Osteocyte (in vitro differentiated cells): ENCODE data around the gene DCDC2C. TPM values are rescaled to one million over a fixed set of nuclear protein-coding genes. Genes with fewer than 3 reads are reported as not detected.

ENCODE experiments used
- DNase-seq: peaks from one replicate; pipeline ENCODE4 v3.0.0; 2021; ENCODE audit warnings: mixed read lengths; ENCODE audit not compliant: unreplicated experiment; ENCODE audit errors: extremely low spot score
- H3K27ac Mint-ChIP-seq: one replicate; pipeline ENCODE4 v1.8.0; 2021; ENCODE audit warnings: mild to moderate bottlenecking, mixed read lengths; ENCODE audit not compliant: unreplicated experiment
- H3K27me3 Mint-ChIP-seq: one replicate; pipeline ENCODE4 v1.8.0; 2021; ENCODE audit warnings: mixed read lengths; ENCODE audit not compliant: unreplicated experiment
- H3K36me3 Mint-ChIP-seq: one replicate; pipeline ENCODE4 v1.8.0; 2021; ENCODE audit warnings: mixed read lengths; ENCODE audit not compliant: unreplicated experiment
- H3K4me1 Mint-ChIP-seq: one replicate; pipeline ENCODE4 v1.8.0; 2021; ENCODE audit warnings: mixed read lengths; ENCODE audit not compliant: unreplicated experiment
- H3K4me3 Mint-ChIP-seq: one replicate; pipeline ENCODE4 v1.8.0; 2021; ENCODE audit warnings: mild to moderate bottlenecking, moderate library complexity, mixed read lengths; ENCODE audit not compliant: unreplicated experiment
- H3K9me3 Mint-ChIP-seq: one replicate; pipeline ENCODE4 v1.8.0; 2021; ENCODE audit warnings: mixed read lengths; ENCODE audit not compliant: unreplicated experiment
- total RNA-seq: library from RNA; stranded (reverse); gene quantifications from 2 replicates; pipeline ENCODE4 v1.2.1, GENCODE V29; 2021
- TF ChIP-seq, protein P1 (sequence below): fragments of 200-600 bp; sonication (generic); IDR thresholded peaks from 2 replicates; pipeline ENCODE4 v1.5.0; 2021; ENCODE audit warnings: antibody characterized with exemption, mild to moderate bottlenecking, moderate library complexity

The DCDC2C gene
- total RNA-seq, 1 donor from 2014 or later = not detected

DNA sequence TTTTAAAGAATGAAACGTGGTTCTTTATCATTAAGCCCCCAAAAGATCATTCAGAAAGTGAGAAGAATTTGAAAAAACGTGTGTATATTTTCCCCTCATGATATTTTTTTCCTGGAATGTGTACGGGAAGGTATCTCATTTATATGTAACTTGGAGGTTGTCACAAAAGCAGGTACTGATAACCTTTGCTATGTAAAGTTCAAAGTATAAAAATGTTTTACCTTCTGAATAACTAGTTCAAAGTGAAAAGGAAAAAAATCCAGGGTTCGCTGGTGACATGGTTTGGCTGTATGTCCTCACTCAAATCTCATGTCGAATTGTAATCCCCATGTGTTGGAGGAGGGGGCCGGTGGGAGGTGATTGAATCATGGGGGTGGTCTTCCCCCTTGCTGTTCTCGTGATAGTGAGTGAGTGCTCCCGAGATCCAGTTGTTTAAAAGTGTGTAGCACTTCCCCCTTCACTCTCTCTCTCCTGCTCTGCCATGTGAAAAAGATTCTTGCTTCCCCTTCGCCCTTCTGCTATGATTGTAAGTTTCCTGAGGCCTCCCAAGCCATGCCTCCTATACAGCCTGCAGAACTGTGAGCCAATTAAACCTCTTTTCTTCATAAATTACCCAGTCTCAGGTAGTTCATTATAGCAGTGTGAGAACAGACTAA is 144.2 kb downstream of the DCDC2C start:
- TF ChIP-seq, protein P1, sequence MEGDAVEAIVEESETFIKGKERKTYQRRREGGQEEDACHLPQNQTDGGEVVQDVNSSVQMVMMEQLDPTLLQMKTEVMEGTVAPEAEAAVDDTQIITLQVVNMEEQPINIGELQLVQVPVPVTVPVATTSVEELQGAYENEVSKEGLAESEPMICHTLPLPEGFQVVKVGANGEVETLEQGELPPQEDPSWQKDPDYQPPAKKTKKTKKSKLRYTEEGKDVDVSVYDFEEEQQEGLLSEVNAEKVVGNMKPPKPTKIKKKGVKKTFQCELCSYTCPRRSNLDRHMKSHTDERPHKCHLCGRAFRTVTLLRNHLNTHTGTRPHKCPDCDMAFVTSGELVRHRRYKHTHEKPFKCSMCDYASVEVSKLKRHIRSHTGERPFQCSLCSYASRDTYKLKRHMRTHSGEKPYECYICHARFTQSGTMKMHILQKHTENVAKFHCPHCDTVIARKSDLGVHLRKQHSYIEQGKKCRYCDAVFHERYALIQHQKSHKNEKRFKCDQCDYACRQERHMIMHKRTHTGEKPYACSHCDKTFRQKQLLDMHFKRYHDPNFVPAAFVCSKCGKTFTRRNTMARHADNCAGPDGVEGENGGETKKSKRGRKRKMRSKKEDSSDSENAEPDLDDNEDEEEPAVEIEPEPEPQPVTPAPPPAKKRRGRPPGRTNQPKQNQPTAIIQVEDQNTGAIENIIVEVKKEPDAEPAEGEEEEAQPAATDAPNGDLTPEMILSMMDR = no peak
- no peak overlapping the region for H3K27ac Mint-ChIP-seq
- H3K9me3 Mint-ChIP-seq = peaks cover 9% of the 10 kb centered on the region
- DNase-seq = no peak
- no peaks in the 10 kb centered on the region for H3K27me3 Mint-ChIP-seq
- no peaks in the 10 kb centered on the region for H3K4me1 Mint-ChIP-seq
- H3K4me3 Mint-ChIP-seq = no peak overlapping the region
- no peaks in the 10 kb centered on the region for H3K36me3 Mint-ChIP-seq

DNA sequence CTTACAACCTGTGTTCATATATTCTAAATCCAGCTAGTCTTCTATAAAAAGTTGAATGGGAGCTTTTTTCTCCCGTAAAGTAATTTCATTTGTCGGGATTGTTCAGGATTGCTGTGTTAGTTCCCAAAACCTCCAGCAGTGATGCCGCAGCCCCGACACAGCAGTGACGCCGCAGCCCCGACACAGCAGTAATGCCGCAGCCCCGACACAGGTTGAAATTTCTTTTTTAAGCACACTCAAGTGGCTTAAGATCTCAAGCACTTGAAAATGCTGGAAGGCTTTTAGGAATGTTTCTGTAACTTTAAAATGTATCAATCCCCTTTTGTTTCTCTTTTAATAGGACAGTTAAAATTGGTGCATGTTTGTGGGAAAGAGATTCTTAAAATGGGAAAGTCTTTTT is 145.4 kb downstream of the DCDC2C start:
- Mint-ChIP-seq H3K36me3 (no peaks in the 10 kb centered on the region), H3K4me3 (no peak overlapping the region), H3K9me3 (peaks cover 10% of the 10 kb centered on the region), H3K27me3 (no peaks in the 10 kb centered on the region), H3K4me1 (no peaks in the 10 kb centered on the region), H3K27ac (no peak overlapping the region)
- TF ChIP-seq, protein P1 = no peak
- DNase-seq = no peak

DNA sequence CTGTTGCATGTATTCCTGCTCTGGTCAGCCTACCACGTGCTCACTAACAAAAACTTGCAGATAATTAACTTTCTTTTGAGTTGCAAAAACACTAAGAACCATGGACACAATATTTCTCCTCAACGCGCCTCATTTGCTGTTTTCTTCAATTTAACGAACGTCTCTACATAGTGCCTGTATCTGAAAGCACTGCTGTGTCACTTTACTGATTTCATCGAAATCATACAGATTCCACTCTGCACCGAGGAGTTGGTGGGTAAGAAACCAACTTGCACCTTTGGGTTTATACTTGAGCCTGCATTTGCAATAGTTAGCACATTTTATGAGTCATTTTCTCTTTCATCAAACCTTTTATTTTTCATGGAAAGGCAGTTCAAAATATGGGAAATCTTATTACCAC is 145.8 kb downstream of the DCDC2C start:
- Mint-ChIP-seq H3K4me3 (no peak overlapping the region), H3K4me1 (no peaks in the 10 kb centered on the region), H3K36me3 (no peaks in the 10 kb centered on the region), H3K27ac (no peak overlapping the region), H3K9me3 (peaks cover 7% of the 10 kb centered on the region), H3K27me3 (no peaks in the 10 kb centered on the region)
- no peak for DNase-seq
- TF ChIP-seq, protein P1 = no peak

DNA sequence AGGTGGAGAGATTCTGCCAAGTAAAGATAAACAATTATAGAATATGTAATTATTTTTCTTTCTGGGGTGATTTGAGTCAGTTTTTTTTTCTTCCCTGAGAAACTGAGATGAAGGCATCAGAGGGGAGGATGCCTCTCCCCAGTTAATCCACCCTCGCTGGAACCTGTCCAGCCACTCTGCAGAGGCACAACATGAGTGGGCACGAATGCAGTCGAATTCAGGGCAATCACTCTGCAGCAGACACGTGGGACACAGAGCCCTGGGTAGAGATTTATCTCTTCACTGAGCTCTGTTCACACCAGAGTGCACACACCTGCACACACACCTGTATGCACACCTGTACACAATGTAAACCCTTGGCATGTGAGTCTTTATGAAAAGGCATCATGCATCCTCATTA is 154.2 kb downstream of the DCDC2C start:
- H3K27me3 Mint-ChIP-seq = no peaks in the 10 kb centered on the region
- H3K27ac Mint-ChIP-seq = no peak overlapping the region
- H3K4me3 Mint-ChIP-seq = no peak overlapping the region
- peaks cover 14% of the 10 kb centered on the region for H3K9me3 Mint-ChIP-seq
- no peaks in the 10 kb centered on the region for H3K36me3 Mint-ChIP-seq
- DNase-seq = no peak
- no peaks in the 10 kb centered on the region for H3K4me1 Mint-ChIP-seq
- TF ChIP-seq, protein P1 = no peak

DNA sequence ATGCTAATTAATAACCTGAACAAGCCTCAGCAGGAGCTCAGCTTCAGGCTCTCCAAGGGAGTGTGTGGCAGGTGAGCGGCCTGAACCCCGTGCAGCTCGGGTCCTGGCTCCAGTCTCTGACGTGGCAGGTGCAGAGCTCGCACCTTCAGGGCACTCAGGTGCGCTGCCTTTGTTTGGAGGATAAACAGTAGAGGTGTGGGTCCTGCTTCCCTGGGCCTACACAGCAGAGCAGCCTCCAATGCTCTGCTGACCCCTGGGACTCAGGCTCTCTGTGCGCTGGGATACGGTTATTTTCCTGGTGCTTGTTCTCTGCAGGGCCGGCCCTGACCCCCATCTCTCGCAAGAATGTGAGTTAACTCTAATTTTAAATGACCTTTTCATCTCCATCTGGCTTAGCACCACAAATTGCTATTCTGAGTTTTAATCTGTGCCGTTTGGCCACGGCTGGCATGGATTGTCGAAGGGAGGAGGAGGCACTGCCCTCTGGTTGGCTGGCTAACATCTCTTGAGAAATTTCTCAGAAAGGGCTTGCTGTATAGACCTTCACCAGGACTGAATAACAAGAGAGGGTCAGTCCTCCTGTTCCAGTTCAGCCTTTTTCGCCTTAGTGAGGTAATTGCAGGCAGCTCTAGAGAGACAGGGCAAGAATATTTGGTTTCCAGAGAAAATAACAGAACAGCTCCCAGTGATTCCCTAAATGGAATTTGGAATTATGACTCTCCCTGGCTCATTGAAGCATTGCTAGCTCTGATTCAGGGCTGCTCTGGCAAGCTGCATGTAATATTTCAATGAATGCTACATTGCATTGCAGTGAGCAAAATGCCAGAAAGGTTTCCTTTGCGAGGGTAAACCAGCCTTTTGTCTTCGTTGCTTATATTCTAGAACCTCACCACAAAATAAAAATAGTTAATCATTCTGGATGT is 161.8 kb downstream of the DCDC2C start:
- TF ChIP-seq, protein P1 = no peak
- H3K27ac Mint-ChIP-seq = no peak overlapping the region
- no peaks in the 10 kb centered on the region for H3K36me3 Mint-ChIP-seq
- no peaks in the 10 kb centered on the region for H3K9me3 Mint-ChIP-seq
- H3K4me3 Mint-ChIP-seq = no peak overlapping the region
- DNase-seq = no peak
- no peaks in the 10 kb centered on the region for H3K4me1 Mint-ChIP-seq
- no peaks in the 10 kb centered on the region for H3K27me3 Mint-ChIP-seq
